Transverse colon (tissue), 3 donors: ENCODE measurements around the gene MAST4.

Experiments
- CTCF ChIP-seq, 5 experiments: fragments of 200-600 bp in 3 of 5; fragments of 450-650 bp in 2 of 5; sonication (generic) in 3 of 5; IDR thresholded peaks; 1 replicate in 2 of 5; 2 replicates in 3 of 5; pipeline ENCODE4 v1.5.1; 2016 to 2017; ENCODE audit warnings: antibody characterized with exemption in 5 of 5, inconsistent platforms in 3 of 5, mild to moderate bottlenecking in 2 of 5, moderate library complexity in 1 of 5
- EP300 ChIP-seq: sonication (generic); formaldehyde crosslinking; IDR thresholded peaks from one replicate; pipeline ENCODE4 v1.6.1; 2017; ENCODE audit warnings: antibody characterized with exemption, low read depth

- TF ChIP-seq CTCF (IDR thresholded peaks at IDR 0.05) (no peak), EP300 (no peak)
These were observed 313.2 kb downstream of the MAST4 start for GRCh38 chr5:66909364-66909763.
